CD4-positive, alpha-beta T cell treated with Interferon gamma for 1 hour (primary cell): Measurements from ENCODE around the gene NCEH1.
A peak's percentile ranks its signal among the peaks of the same experiment; 100 is the strongest.
"Not testable (repeated sequence)": the region's sequence is repeated elsewhere in the genome, so short reads cannot be mapped to it uniquely, and the experiment has no call there.

Source experiments
- DNase-seq: peaks from one replicate; pipeline ENCODE4 v3.0.0-alpha.2; 2020

The NCEH1 gene

GRCh38 chr3:172705170-172705569 is 5.7 kb downstream of the NCEH1 start:
- DNase-seq, result no peak

GRCh38 chr3:172704001-172704400 is 6.9 kb downstream of the NCEH1 start:
- DNase-seq, result no peak

DNA sequence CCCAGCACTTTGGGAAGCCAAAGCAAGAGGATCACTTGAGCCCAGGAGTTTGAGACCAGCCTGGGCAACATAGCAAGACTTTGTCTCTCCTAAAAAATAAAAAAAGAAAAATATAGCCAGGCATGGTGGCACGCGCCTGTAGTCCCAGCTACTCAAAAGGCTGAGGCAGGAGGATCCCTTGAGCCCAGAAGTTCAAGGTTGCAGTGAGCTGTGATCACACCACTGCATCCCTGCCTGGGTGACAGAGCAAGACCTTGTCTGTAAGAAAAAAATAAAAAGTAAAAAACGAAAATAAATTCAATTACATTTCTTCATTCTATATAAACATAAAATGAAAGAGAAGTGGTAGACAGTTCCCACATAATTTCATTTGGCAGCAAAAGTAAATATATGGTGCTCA is 8.1 kb downstream of the NCEH1 start:
- DNase-seq, result not testable (repeated sequence)

GRCh38 chr3:172702256-172702655 is 8.6 kb downstream of the NCEH1 start:
- no peak for DNase-seq

DNA sequence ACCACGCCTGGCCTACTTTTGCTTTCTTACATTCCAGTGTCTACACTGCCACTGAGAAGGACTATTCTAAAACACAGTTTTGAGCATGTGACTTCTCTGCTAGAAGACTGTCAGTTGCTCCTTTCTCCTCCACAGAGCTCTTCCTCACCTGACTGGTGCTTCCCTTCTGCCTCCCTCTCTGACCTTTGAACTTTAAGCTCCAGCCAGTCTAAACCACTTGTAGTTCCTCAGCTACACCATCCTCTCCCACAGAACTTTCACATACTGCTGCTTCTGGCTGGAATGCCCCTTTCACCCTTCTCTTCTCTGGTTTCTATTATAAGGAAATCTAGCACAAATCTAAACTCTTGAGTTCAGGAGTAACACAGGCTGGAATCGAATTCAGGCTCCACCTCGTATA is 9.1 kb downstream of the NCEH1 start:
- DNase-seq, result no peak

DNA sequence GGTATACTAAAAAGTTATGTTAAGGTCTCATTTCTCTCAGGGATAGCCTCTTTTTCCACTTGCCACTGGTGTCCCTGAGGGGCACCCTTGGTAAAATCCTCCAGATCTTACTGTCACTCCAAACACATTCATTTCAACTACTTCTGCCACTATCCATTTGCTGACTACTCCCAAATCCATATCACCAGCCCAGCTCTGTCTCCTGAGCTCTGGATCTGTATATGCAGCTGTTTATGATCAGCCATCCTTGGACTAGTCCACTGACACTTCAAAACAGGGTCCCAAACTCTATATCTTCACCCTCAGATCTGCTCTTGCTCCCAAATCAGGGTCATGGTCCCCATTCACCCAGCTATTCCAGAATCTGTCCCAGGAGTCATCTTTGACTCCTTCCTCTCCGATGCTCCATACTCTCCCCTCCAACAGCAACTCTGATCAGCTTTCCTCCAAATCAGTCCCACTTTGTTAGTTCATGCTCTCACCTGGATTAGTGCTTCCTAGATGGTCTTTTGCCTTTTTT is 9.9 kb downstream of the NCEH1 start:
- DNase-seq, result no peak

GRCh38 chr3:172700256-172700655 is 10.6 kb downstream of the NCEH1 start:
- DNase-seq, result no peak

DNA sequence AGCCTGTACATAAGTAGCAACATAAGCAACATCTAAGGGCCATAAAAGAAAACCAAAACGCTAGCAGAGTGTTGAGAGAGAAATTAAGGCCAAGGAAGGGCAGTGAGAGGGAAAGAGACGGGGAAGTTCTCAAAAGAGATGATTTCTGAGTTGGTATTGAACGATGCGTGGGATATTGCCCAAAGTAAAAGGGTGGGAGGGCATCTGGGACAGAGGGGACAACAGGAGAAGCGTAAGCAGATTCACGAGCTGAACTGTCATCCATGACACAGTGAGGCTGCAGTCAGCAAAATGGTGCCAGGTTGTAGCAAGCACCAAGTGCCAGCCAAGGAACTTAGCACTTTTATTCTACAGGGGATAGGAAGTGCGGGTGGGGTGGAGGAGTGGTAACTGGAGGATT is 11.8 kb downstream of the NCEH1 start:
- DNase-seq, result no peak

- peak; percentile 42 for DNase-seq
Measured at GRCh38 chr3:172698631-172699030, 12.2 kb downstream of the NCEH1 start.

- DNase-seq, result no peak
Measured at GRCh38 chr3:172697558-172697957, 13.3 kb downstream of the NCEH1 start.

DNA sequence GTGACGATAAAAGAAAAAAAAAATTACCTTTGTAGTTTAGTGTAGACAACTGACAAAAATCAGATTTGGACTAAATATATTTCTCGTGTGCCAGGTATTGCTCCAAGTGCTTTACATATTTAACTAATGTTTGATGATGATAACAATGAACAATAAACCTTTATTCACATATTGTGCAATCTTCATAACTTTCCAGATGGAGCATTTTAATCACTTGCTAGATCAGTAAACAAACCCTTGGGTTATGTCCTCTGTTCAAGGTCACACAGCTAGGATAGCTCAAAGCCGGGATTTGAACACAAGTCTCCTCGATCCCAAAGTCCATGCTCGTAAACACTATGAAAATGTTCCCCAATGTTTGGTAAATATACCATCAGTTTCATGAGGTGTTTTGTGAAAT is 14.5 kb downstream of the NCEH1 start:
- no peak for DNase-seq

DNA sequence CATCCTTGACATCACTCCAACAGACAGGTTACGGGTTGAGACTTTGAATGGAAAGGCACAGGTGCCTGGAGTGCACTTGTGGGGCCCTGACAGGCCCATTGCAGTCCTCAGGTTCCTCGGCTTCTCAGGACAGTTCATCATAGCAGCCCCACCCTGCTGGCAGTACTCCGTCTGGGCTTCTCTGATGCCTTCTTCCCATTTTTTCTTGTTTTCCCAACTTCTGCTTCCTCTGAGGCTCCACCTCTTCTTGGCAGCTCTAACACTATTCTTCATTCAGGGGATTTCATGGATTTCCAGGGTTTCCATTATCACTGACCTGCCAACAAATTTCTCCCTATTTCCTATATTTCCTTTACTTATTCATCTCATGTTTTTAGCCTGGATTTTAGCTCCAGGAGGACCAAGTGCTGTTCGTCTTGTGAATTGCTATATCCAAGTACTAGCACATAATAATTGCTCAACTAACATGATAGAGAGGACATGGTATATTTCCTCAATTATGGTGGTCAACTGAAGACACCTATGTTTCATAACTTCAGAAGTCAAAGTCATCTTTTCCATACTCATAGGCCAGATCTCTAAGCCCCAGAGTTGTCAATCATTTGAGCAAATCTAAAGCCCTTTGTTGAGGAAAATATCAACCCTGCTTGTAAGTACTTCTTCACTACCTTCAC is 16.2 kb downstream of the NCEH1 start:
- no peak for DNase-seq

DNA sequence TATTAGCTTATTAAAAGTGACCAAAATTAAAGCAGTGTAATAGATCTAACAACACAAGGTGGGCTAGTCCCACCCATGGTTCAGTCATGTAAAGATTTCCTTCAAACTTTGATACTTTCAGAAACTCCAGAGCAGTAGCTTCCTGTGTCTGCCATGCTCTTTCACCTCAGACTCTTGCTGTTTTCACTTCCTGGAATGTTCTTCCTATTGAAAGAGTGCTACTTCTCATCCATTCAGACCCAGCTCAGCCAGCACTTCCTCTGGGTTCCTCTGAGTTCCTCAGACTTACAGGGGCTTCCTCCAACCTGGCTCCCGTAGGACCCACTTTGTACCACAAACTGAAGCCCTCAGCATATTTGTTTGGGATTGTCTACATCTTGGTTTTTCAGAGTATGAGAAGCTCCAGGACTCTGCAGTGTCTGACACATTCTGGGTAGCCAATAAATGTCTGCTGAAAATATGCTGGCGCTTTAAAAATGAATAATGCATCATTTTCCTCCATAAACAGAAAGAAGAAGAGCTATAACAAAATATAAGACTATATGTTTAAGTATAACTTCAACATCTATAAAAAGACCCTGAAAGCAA is 18.0 kb downstream of the NCEH1 start:
- DNase-seq, result no peak

DNA sequence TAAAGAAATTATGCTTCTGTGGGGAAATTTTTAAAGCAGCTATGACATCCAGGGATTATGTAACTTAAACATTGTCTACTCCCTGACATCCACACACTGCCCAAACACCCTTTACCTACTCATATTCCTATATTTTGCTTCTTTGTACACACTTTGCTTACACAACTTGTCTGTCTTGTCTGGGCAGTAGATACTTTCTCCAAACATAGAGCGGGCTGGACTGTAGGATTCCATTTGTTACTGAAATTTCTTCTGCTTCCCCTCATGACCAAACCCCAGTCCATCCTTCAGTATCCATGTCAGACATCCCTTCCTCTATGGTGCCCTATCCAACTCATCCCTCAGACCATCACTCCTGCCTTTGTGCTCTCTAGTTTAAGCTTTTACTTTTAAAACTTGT is 19.9 kb downstream of the NCEH1 start:
- DNase-seq, result no peak

- no peak for DNase-seq
Measured at GRCh38 chr3:172688588-172688987, 22.3 kb downstream of the NCEH1 start.

- no peak for DNase-seq
Measured at GRCh38 chr3:172687501-172687900, 23.4 kb downstream of the NCEH1 start.

- no peak for DNase-seq
Measured at GRCh38 chr3:172685331-172686214, 25.3 kb downstream of the NCEH1 start.

- DNase-seq, result no peak
Measured at GRCh38 chr3:172680684-172681083, 30.2 kb downstream of the NCEH1 start.

- no peak for DNase-seq
Measured at GRCh38 chr3:172679599-172679998, 31.3 kb downstream of the NCEH1 start.

- DNase-seq, result no peak
Measured at GRCh38 chr3:172678068-172678467, 32.8 kb downstream of the NCEH1 start.

DNA sequence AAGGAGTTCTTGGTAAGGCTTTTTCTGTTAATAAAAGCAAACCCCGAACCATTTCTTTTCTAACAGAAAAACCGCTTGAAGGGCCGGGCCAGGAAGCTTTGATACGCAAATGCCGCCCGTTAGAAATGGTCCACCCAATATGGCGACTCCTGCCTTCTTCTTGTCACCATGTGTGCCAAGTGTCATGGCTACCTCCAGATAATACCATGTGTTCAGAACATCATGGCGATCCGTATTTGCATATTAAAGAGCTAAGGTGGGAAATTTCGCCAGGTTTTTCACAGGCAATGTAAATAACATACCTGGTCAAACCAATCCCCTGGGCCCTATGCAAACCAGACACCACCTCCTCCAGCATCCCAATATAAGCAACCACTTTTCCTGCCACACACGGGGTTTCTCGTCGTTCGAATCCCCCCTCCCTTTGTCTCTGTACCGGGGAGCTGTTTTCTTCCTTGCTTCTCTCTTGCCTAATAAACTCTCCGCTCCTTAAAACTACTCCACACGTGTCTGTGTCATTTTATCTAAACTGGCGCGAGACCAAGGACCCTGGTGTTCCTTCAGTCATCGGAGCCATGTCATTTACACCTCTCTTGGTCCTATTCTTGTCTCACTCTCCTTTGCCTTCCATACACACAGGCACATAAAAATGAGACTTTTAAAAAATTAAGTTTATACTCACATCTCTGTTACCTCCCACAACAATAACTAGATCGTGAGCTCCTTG is 34.5 kb downstream of the NCEH1 start:
- no peak for DNase-seq

DNA sequence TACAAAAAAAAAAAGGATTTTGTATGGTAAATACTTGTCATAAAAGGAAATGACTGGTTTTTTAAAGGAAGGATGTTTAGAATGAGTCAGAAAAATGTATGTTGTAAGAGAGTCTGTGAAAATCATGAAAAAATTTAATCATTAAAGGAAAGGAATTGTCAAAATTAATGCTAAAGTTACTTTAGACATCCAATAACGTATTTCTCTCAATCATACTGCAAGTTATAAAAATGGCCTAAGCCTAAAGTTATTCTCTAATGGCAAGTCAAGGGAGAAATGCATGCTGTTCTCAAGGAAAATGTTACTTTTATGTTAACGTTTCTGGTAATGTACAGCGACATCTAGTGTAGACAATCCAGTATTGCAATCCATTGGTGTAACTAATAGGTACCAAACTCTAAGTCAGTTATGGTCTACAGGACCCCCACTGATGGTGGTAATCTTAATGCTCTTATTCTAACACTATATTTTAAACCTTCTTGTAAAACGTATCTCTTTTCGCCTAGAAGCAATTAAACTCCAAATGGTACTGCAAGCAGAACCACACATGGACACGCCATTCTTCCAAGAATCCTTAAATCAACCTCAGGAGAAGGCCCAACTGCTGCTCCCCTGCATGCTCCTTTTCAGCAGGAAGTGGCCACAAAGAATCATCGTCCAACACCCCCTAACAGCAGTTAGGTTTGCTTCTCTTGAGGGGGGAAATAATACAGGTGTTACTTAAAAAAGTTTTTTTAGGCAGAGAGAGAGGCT is 35.2 kb downstream of the NCEH1 start:
- DNase-seq, result no peak
